Stimulated activated naive CD8-positive, alpha-beta T cell treated with anti-CD3 and anti-CD28 coated beads, Interleukin-15, Interleukin-2, amounts not matched to agents 100 ng/mL and 50 ng/mL, for 24 hours (primary cell): Measurements from ENCODE around the gene BIRC7.

Experiments
- H3K27ac Mint-ChIP-seq: one replicate; pipeline ENCODE4 v1.8.0; 2021; ENCODE audit warnings: mild to moderate bottlenecking, mixed read lengths
- H3K27me3 Mint-ChIP-seq: one replicate; pipeline ENCODE4 v1.8.0; 2021; ENCODE audit warnings: mixed read lengths
- H3K36me3 Mint-ChIP-seq: one replicate; pipeline ENCODE4 v1.8.0; 2021; ENCODE audit warnings: low read depth, mixed read lengths
- H3K4me1 Mint-ChIP-seq: one replicate; pipeline ENCODE4 v1.8.0; 2021; ENCODE audit warnings: low read depth, mixed read lengths
- H3K4me3 Mint-ChIP-seq: one replicate; pipeline ENCODE4 v1.8.0; 2021; ENCODE audit warnings: mild to moderate bottlenecking, mixed read lengths
- H3K9me3 Mint-ChIP-seq: one replicate; pipeline ENCODE4 v1.8.0; 2021; ENCODE audit warnings: mixed read lengths

BIRC7 gene

DNA sequence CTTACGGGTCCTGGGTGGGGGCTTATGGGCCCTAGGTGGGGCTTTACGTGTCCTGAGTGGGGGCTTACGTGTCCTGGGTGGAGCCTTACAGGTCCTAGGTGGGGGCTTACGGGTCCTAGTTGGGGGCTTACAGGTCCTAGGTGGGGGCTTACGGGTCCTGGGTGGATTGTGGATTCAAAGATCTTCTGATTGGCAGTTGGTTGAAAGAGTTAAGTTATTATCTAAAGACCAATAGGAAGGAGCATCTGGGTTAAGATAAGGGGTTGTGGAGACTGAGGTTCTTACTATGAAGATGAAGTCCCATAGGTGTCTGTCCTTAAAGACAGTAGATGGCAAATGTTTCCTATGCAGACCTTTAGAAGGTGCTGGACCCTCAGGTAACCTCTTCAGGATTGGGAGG, 8.4 kb upstream of the BIRC7 start:
- Mint-ChIP-seq H3K27me3 (peaks cover 30% of the 10 kb centered on the region), H3K36me3 (no peaks in the 10 kb centered on the region), H3K27ac (no peak overlapping the region), H3K4me3 (no peak overlapping the region), H3K9me3 (no peaks in the 10 kb centered on the region), H3K4me1 (no peaks in the 10 kb centered on the region)

DNA sequence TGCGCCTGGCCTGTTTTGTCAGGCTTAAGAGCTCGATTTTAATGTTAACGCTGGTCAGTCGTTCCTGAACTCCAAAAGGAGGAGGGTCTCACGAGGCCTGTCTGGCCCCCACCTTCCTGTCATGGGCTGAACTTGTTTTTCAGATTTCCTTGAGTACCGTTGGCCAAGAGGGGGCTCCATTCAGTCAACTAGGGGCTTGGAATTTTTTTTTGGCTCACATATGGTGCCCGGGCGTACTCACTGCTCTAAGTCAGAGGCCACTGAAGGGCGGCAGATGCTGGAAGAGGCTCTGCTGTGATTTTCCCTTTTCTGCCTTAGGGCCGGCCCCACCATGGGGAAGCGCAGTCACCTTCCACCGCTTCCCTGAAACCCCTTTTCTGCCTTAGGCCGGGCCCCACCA, 6.9 kb upstream of the BIRC7 start:
- Mint-ChIP-seq H3K27me3 (peaks cover 31% of the 10 kb centered on the region), H3K9me3 (no peaks in the 10 kb centered on the region), H3K27ac (no peak overlapping the region), H3K4me3 (no peak overlapping the region), H3K36me3 (no peaks in the 10 kb centered on the region), H3K4me1 (no peaks in the 10 kb centered on the region)

DNA sequence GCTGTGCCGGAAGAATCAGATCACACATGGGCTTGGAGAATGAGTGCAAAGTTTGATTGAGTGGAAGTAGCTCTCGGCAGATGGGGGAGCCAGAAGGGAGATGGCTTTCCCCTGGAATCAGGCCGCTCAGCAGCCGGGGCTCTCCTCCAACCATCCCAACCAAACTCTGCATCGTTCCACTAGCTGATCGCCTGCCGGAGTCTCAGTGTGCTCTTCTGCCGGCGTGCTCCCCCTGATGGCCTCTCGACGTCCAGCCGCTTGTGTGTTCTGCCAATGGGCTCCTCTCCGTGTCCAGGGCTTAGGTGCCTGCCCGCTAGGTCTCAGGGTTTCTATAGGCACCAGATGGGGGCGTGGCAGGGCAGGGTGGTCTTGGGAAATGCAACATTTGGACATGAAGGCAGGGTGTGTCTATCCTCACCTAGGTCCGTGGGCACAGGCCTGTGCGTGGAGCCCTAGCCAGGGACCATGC, 4.9 kb upstream of the BIRC7 start:
- H3K4me3 Mint-ChIP-seq: no peak overlapping the region
- no peaks in the 10 kb centered on the region for H3K9me3 Mint-ChIP-seq
- no peaks in the 10 kb centered on the region for H3K4me1 Mint-ChIP-seq
- H3K27ac Mint-ChIP-seq: no peak overlapping the region
- no peaks in the 10 kb centered on the region for H3K36me3 Mint-ChIP-seq
- H3K27me3 Mint-ChIP-seq: peaks cover 31% of the 10 kb centered on the region

DNA sequence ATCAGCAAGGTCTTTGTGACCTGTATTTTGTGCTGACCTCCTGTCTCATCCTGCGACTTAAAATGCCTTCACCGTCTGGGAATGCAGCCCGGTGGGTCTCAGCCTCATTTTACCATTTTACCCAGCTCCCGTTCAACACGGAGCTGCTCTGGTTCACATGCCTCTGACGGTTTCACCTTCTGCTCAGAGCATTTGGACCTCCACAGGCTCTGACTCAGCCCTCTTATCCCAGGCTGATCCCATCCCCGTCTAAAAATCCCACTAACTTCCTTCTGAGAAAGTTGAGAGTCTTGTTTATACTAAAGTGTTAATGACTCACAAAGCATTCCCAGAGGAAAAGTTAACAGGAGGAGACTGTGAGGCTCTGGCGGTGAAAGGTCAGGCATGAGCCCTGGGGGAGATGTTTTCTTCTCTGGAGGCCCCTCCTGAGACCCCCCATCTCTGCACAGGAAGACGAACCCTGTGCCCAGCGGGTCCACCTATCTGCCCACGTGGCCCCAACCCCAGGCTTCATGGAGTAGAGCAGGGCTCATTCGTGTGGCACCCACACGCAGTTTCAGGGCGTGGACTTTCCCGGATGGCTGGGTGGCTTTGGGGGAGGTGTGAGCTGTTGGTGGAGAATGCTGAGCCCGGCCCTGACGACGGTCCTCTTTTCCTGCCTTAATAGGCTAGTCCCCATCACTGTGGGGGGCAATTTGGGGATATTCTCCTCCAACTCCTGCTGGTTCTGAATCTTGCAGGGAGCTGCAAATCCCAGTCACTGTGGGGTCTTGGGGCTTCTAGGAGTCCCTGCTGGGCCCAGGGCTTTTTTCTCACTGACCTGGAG, 3.3 kb upstream of the BIRC7 start:
- no peak overlapping the region for H3K4me3 Mint-ChIP-seq
- H3K36me3 Mint-ChIP-seq: no peaks in the 10 kb centered on the region
- no peaks in the 10 kb centered on the region for H3K4me1 Mint-ChIP-seq
- no peaks in the 10 kb centered on the region for H3K9me3 Mint-ChIP-seq
- H3K27ac Mint-ChIP-seq: no peak overlapping the region
- peaks cover 31% of the 10 kb centered on the region for H3K27me3 Mint-ChIP-seq

DNA sequence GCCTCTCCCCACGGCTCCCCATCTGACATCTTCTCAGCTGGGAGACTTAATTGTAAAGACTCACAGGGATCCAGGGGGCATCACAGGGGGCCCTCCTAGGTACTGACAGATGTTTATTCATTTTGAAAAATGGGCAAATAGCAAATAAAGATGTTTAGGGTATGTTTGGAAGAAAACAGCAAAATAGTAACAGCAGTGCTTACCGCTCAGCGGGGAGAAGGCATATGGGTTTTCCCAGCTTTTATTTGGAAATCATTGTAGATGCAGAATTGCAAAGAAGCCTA, 2.7 kb upstream of the BIRC7 start:
- H3K27me3 Mint-ChIP-seq: peaks cover 31% of the 10 kb centered on the region
- no peaks in the 10 kb centered on the region for H3K4me1 Mint-ChIP-seq
- no peak overlapping the region for H3K4me3 Mint-ChIP-seq
- no peak overlapping the region for H3K27ac Mint-ChIP-seq
- H3K9me3 Mint-ChIP-seq: no peaks in the 10 kb centered on the region
- H3K36me3 Mint-ChIP-seq: no peaks in the 10 kb centered on the region

DNA sequence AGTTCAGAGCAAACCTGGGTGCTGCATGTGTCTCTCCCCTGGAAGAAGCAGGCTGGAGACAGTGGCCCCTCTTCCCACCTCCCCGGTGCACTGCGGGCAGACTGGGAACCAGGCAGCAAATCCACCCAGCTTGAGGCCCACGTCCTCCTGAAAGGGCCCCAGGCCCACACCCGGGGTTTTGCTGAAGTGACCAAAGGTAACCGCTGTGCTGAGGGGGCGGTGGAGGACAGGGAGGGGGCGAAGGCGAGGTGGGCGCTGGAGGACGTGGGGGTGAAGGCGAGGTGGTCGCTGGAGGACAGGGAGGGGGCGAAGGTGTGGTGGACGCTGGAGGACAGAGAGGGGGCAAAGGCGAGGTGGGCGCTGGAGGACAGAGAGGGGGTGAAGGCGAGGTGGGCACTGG, 1.8 kb upstream of the BIRC7 start:
- no peaks in the 10 kb centered on the region for H3K36me3 Mint-ChIP-seq
- H3K9me3 Mint-ChIP-seq: no peaks in the 10 kb centered on the region
- peaks cover 31% of the 10 kb centered on the region for H3K27me3 Mint-ChIP-seq
- H3K4me1 Mint-ChIP-seq: no peaks in the 10 kb centered on the region
- H3K4me3 Mint-ChIP-seq: no peak overlapping the region
- H3K27ac Mint-ChIP-seq: no peak overlapping the region

DNA sequence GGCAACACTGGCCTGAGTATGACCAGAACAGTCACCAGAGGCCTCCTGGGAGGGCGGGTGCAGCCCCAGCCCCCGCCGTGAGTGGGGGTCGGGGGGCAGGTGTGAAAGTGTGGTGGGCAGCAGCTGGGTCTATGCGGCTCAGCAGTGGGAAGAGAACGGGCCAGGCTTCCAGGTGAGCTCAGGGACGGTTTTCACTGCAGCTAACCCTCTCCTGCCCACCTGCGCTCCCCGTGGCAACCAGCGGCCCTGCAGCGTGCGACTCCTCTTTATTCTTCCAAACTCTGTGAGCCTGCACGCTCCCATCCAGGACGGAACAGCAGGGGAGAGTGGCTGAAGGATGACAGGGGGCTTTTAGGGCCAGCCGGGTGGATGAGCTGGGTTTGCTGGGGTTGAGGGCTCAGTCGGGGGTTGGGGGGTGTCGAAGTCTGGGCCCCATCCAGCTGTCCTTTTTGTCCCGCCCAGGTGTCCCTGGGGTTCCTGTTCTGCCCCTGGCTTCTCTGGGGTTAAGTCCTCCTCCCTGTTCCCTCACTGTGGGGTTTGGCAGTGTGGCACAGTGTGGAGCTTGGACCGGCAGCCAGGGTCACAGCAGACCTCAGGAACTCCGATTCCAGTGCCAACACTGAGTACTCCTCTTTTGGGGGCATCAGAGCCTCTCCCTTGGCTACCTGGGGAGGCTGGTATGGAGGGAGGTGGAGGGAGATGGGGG, 859 bp upstream of the BIRC7 start:
- Mint-ChIP-seq H3K27ac (no peak overlapping the region), H3K4me1 (no peaks in the 10 kb centered on the region), H3K9me3 (no peaks in the 10 kb centered on the region), H3K36me3 (no peaks in the 10 kb centered on the region), H3K27me3 (peaks cover 22% of the 10 kb centered on the region), H3K4me3 (no peak overlapping the region)

DNA sequence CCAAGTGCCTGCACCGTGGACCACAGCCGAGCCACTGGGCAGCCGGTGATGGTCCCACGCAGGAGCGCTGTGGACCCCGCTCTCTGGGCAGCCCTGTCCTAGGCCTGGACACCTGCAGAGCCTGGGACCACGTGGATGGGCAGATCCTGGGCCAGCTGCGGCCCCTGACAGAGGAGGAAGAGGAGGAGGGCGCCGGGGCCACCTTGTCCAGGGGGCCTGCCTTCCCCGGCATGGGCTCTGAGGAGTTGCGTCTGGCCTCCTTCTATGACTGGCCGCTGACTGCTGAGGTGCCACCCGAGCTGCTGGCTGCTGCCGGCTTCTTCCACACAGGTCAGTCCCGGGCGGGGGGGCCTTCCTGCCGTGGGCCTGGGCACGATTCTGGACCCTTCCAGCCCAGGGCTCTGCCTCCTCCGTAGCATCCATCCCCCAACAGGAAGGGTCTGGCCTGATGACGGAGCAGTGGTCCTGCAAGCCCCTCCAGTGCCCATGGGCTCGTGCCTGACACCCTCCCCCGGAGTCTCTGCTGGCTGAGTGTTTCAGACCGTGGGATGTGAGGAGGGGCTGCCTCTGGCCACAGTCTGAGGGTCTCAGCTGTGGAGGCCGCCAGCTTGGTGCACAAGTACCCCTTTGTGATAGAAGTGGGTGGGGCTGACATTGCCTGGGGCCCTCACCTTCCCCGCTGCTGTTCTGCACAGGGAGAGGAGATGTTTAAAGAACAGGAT, 572 bp downstream of the BIRC7 start:
- Mint-ChIP-seq H3K27ac (no peak overlapping the region), H3K4me3 (no peak overlapping the region)

DNA sequence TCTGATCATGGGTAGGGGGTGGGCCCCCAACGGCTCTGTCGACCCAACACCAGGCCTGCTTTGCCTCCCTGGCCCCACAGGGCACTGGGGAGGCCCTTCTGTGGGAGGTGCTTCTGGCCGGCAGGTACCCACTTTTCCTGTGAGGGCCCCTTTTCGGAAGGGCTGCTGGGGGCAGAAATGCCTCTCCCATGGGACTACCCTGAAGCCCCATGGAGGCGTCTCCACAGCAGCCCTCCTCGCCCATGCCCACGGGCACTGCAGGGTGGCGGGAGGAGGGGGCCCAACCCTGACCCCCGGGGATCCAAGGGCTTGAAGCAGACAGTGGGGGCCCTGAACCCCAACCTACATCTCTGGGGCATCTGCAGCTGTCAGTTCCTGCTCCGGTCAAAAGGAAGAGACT, 2.3 kb downstream of the BIRC7 start:
- Mint-ChIP-seq H3K27me3 (no peaks in the 10 kb centered on the region), H3K4me1 (no peaks in the 10 kb centered on the region), H3K36me3 (no peaks in the 10 kb centered on the region), H3K9me3 (no peaks in the 10 kb centered on the region), H3K4me3 (no peak overlapping the region), H3K27ac (no peak overlapping the region)

More for the DNA sequence above, 572 bp downstream of the BIRC7 start:
- Mint-ChIP-seq H3K27me3 (peaks cover 10% of the 10 kb centered on the region), H3K9me3 (no peaks in the 10 kb centered on the region), H3K4me1 (no peaks in the 10 kb centered on the region), H3K36me3 (no peaks in the 10 kb centered on the region)

DNA sequence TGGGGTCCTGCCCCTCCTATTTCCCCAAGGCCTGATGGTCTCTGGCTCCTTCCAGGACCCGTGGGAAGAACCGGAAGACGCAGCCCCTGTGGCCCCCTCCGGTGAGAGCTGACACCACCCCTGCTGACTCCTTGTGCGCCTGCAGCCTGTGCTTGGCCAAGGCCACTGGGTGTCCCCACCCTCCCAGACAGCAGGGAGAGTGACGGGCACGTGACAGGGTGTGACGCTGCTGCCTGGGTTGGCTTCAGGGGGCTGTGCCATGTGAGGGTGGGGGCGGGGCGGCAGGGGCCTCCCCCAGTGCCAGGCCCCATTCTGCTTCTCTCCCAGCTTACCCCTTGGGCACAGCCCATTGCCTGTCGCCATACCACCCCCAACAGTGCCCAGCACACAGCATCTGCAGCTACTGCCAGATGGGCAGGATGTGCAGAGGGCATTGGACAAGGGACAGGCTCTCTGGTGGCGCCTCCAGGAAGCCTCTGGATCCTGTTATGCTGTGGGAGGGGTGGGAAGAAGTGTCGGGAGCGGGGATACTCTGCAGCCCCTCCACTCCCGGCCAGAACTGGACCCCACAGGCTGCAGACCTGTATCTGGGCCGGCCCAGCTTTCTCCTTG, 2.9 kb downstream of the BIRC7 start:
- H3K27ac Mint-ChIP-seq: no peak overlapping the region
- H3K4me3 Mint-ChIP-seq: no peak overlapping the region
- H3K36me3 Mint-ChIP-seq: no peaks in the 10 kb centered on the region
- H3K9me3 Mint-ChIP-seq: no peaks in the 10 kb centered on the region
- no peaks in the 10 kb centered on the region for H3K4me1 Mint-ChIP-seq
- no peaks in the 10 kb centered on the region for H3K27me3 Mint-ChIP-seq

DNA sequence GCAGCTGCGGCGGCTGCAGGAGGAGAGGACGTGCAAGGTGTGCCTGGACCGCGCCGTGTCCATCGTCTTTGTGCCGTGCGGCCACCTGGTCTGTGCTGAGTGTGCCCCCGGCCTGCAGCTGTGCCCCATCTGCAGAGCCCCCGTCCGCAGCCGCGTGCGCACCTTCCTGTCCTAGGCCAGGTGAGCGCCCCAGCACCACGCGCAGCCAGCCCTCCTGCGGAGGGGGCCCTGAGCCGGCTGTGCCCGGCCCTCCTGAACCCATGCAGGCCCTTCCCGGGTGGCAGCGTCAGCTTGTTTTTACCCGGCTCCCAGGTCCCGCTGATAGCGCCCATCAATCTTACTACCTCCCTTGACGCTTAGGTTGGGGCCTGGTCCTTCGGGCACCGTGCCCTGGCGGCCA, 3.7 kb downstream of the BIRC7 start:
- Mint-ChIP-seq H3K4me3 (no peak overlapping the region), H3K27ac (no peak overlapping the region), H3K27me3 (no peaks in the 10 kb centered on the region), H3K4me1 (no peaks in the 10 kb centered on the region), H3K36me3 (no peaks in the 10 kb centered on the region), H3K9me3 (no peaks in the 10 kb centered on the region)

DNA sequence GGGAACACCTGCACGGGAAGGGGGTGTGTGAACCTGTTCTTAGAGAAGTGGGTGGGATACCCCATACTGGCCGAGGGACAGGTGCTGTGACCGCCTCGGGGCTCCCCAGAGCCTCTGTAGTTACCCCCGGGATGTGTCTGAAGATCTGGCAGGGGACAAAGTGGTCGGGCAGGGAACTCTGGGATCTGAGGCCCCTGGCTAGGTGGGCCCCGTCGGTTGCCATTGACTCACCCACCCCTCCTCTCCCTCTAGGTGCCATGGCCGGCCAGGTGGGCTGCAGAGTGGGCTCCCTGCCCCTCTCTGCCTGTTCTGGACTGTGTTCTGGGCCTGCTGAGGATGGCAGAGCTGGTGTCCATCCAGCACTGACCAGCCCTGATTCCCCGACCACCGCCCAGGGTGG, 4.3 kb downstream of the BIRC7 start:
- Mint-ChIP-seq H3K9me3 (no peaks in the 10 kb centered on the region), H3K36me3 (no peaks in the 10 kb centered on the region), H3K27ac (no peak overlapping the region), H3K4me3 (no peak overlapping the region), H3K4me1 (no peaks in the 10 kb centered on the region), H3K27me3 (no peaks in the 10 kb centered on the region)

DNA sequence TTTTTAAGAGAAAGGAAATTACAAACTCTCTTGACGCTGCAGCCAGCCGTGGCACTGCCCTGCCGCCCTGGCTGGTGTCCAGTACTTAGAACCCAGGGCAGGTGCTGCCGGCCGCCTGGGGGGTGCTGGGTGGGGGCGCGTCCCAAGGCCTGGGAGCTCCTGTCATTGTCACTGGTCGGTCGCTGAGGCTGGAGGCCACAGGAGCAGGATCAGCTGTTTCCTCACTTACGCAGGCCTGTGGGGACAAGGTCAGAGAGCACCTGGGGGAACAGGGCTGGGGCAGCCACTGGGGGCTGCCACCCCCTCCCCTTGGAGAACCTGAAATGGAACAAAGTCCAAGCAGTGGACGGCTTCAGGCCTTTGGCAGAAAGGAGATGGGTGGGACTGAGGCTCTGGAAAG, 5.6 kb downstream of the BIRC7 start:
- H3K27me3 Mint-ChIP-seq: no peaks in the 10 kb centered on the region
- no peaks in the 10 kb centered on the region for H3K9me3 Mint-ChIP-seq
- no peak overlapping the region for H3K4me3 Mint-ChIP-seq
- no peaks in the 10 kb centered on the region for H3K36me3 Mint-ChIP-seq
- no peaks in the 10 kb centered on the region for H3K4me1 Mint-ChIP-seq
- H3K27ac Mint-ChIP-seq: no peak overlapping the region

DNA sequence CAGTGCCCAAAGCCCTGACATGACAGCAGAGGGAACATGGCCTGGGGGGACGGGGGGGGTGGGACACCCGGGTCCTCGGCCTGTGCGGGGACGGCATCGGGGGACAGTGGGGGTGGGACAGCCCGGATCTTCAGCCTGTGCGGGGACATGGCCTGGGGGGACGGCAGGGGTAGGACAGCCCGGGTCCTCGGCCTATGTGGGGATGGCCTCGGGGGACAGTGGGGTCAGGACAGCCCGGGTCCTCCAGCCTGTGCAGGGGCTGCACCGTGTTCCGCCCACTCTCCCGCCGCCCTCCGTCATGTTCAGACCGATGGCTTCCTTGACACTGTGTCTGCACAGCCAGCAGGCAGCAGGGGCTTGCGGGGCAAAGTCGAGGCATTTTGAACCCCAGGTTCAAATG, 7.0 kb downstream of the BIRC7 start:
- H3K27ac Mint-ChIP-seq: no peak overlapping the region
- no peak overlapping the region for H3K4me3 Mint-ChIP-seq
- no peaks in the 10 kb centered on the region for H3K9me3 Mint-ChIP-seq
- no peaks in the 10 kb centered on the region for H3K36me3 Mint-ChIP-seq
- no peaks in the 10 kb centered on the region for H3K4me1 Mint-ChIP-seq
- no peaks in the 10 kb centered on the region for H3K27me3 Mint-ChIP-seq

DNA sequence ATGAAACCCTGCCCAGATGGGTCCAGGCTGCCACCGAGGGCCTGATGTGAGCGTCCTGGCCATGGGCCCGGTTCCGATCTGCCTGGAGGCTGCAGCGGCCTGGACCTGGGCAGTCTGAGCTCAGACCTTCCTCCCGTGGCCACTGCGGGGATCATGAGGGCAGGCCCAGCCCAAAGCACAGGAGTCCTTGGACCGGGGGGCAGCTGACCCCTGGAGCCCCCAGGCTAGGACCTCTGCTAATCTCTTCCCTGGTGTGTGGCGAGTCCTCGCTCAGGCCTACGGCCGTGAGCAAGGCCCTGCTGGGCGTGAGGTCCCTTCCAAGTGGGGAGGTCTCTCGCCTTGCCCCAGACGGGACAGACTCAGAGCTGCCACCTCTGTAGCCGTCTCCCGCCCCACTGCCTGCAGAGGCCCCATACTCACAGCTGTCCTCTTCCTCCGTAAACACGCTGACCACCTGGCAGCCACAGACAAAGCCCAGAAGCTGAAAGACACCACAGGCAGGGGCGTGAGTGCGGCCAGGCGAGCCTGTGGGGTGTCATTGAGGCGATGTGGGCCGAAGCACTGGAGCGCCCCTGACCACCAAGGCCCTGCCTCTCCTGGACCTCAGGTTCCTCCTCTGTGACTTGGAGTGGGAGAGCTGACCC, 8.0 kb downstream of the BIRC7 start:
- Mint-ChIP-seq H3K36me3 (no peaks in the 10 kb centered on the region), H3K4me3 (no peak overlapping the region), H3K27ac (no peak overlapping the region), H3K27me3 (peaks cover 4% of the 10 kb centered on the region), H3K9me3 (no peaks in the 10 kb centered on the region), H3K4me1 (no peaks in the 10 kb centered on the region)
